ENCODE results near the gene SIRPB1.
"Not testable (repeated sequence)": the region's sequence is repeated elsewhere in the genome, so short reads cannot be mapped to it uniquely, and the experiment has no call there.

The SIRPB1 gene

GRCh38 chr20:1652104-1652503, 32.3 kb upstream of the SIRPB1 start:
- H3K27ac ChIP-seq = no peak overlapping the region
- DNase-seq (ENCODE audit: low spot score) = no peak
- H3K4me3 ChIP-seq = no peak overlapping the region

GRCh38 chr20:1651268-1652058, 31.7 kb upstream of the SIRPB1 start:
- Histone ChIP-seq H3K27ac (no peak overlapping the region), H3K4me3 (no peak overlapping the region)
- no peak for DNase-seq (ENCODE audit: low spot score)
- no peak for TF ChIP-seq CTCF (IDR thresholded peaks at IDR 0.05)

More at GRCh38 chr20:1652104-1652503, 32.3 kb upstream of the SIRPB1 start:
- TF ChIP-seq CTCF (IDR thresholded peaks at IDR 0.05) = no peak

GRCh38 chr20:1648101-1648500, 28.3 kb upstream of the SIRPB1 start:
- Histone ChIP-seq H3K27ac (no peak overlapping the region), H3K4me3 (no peak overlapping the region)
- TF ChIP-seq CTCF (IDR thresholded peaks at IDR 0.05) = no peak
- no peak for DNase-seq (ENCODE audit: low spot score)

- Histone ChIP-seq H3K4me3 (no peak overlapping the region), H3K27ac (no peak overlapping the region)
- no peak for DNase-seq (ENCODE audit: low spot score)
- no peak for TF ChIP-seq CTCF (IDR thresholded peaks at IDR 0.05)
These were observed 27.2 kb upstream of the SIRPB1 start for GRCh38 chr20:1646975-1647431.

GRCh38 chr20:1644101-1644962, 24.5 kb upstream of the SIRPB1 start:
- TF ChIP-seq CTCF (IDR thresholded peaks at IDR 0.05) = no peak
- no peak overlapping the region for H3K27ac ChIP-seq
- H3K4me3 ChIP-seq = no peak overlapping the region
- DNase-seq (ENCODE audit: low spot score) = no peak

- not testable (repeated sequence) for DNase-seq (ENCODE audit: low spot score); H3K4me3 ChIP-seq; H3K27ac ChIP-seq
These were observed 18.8 kb upstream of the SIRPB1 start for GRCh38 chr20:1638643-1639042.

GRCh38 chr20:1637755-1638154, 17.9 kb upstream of the SIRPB1 start:
- DNase-seq (ENCODE audit: low spot score) = no peak
- H3K4me3 ChIP-seq = no peak overlapping the region
- no peak overlapping the region for H3K27ac ChIP-seq
- TF ChIP-seq CTCF (IDR thresholded peaks at IDR 0.05) = no peak

Measured in coronary artery (tissue), 2 donors.